NCI-H2081 (cell line): ENCODE results near the gene OR5T2.
"Not testable (repeated sequence)": the region's sequence is repeated elsewhere in the genome, so short reads cannot be mapped to it uniquely, and the experiment has no call there.

ENCODE experiments used
- DNase-seq, 2 experiments: peaks; one replicate each; lab custom pipeline; 2025; lab: John Stamatoyannopoulos, UW

The OR5T2 gene

DNA sequence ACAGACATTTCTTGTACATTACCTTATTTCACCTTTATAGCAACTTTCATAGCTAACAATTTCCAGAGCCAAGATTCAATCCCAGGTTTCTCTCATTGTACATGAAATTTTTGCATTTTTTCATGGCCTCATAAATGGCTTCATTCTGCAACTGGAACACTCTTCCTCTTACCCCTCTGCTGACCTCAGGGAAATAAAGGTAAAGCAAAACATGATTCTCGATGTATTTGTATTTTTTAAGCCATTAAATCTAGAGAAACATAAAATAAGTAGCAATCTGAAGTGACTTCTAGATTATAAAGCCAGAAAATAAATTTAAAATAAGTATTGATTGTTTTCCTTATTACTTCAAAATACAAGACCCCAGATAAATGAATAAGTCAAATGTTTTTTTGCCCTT, at the start of gene OR5T2:
OR5T2 (minus strand) TSS at position 101 of the 400 bp plus-strand sequence. CDS start 1,193 bp downstream, outside the sequence.
- DNase-seq = no peak

DNA sequence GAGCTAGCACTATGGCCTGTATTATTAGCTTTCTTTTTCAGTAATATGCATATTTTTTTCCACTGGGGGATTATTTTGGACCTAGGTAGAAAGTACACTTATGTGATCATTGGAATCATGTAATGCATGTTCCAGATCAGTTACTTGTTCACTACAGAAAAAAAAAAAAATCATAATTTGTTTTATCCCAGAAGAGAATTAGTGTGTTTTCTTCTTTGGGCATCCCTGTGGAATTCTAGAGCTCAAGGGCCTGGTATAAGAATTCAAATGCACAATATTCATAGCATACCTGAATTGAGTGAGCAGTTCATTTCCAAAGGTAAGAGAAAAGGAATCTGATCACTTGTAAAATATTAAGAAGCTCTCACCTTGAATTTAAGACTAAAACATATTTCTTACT, 39.8 kb upstream of the OR5T2 start, which contains the start of gene OR5T1:
OR5T1 (plus strand) TSS at position 301 of the 400 bp plus-strand sequence. CDS start 1,485 bp downstream, outside the sequence.
- DNase-seq = no peak

DNA sequence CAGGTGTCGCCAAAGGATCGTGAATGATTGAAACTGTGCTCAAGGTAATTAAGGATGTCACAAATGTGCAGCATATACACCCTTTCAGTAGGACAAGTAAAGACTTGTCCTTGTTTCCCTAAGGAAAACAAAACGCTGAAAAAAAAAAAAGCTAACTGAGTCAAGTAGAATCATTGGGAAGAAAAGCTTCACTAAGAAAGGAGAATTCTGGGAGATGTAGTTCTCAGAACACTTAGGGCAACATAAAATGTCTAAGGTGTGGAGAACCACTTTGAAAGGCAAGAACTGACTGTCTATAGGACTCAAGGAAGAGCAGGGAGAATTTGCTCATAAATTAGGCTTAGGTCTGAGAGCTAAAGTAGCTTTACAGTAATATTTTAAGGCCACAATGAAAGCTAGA, 37.0 kb upstream of the OR5T2 start:
- DNase-seq = no peak

- no peak for DNase-seq
Observed at GRCh38 chr11:56251954-56252353, 17.9 kb upstream of the OR5T2 start, which contains the start of gene OR5T3. OR5T3 (plus strand) TSS chr11:56252254; CDS start chr11:56252254, 0 bp downstream.

DNA sequence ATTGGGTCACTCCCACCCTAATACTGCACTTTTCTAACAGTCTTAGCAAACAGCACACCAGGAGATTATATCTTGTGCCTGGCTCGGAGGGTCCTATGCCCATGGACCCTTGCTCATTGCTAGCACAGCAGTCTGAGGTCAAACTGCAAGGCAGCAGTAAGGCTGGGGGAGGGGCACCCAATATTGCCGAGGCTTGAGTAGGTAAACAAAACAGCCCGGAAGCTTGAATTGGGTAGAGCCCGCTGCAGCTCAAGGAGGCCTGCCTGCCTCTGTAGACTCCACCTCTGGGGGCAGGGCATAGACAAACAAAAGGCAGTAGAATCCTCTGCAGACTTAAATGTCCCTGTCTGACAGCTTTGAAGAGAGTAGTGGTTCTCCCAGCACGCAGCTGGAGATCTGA, 14.3 kb downstream of the OR5T2 start:
- not testable (repeated sequence) for DNase-seq

DNA sequence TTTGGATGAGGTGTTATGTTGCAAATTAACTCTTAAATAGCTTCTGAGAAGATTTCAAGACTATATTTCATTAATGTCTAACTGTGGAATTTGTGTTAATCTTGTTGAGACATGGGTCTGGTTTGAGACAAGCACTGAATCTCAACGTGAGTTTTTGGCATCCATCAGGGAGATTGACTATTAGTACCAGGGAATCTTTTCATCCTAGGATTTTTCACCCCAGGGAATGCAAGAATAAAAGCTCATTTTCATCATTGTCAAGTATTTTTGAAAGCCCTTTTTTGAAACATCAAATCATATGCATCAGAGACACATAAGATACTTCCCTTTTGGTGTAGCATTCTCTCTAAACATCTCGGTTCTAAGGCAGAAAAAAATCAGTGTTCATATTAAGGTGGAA, 19.5 kb downstream of the OR5T2 start:
- no peak for DNase-seq

DNA sequence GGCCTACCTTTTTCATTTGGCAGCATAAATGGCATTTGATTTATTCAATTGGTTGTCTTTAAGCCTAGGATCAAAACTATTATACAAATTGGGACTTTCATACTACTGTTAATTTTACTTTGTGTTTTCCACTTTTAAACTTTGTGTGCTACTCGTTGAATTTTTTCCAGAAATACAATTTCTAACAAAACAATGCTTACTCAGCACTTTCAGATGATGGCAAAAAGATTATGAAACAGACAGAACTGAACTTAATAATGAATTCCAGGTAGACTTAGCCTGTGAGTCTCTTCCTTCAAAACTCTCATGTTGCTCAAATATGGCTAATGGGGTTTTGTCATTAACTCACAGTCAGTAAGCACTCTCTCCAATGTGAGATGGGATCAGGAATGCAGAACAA, 26.3 kb downstream of the OR5T2 start:
- DNase-seq = no peak

- DNase-seq = no peak
Observed at GRCh38 chr11:56197367-56197766, 36.7 kb downstream of the OR5T2 start.

GRCh38 chr11:56196705-56197104, 37.4 kb downstream of the OR5T2 start:
- no peak for DNase-seq

GRCh38 chr11:56188602-56189001, 45.5 kb downstream of the OR5T2 start:
- no peak for DNase-seq

GRCh38 chr11:56183459-56183858, 50.6 kb downstream of the OR5T2 start:
- DNase-seq = no peak
